Hematopoietic multipotent progenitor cell treated with erythropoietin and hydrocortisone succinate and interleukin-3 and kit ligand, for 17 days (in vitro differentiated cells): ENCODE measurements around the gene NOX5.

Source experiments
- DNase-seq: peaks from one replicate; pipeline ENCODE4 v3.0.0-alpha.2; 2015; ENCODE audit warnings: low spot score

NOX5 gene

GRCh38 chr15:69081310-69082004 is 67.0 kb downstream of the NOX5 start:
- no peak for DNase-seq

DNA sequence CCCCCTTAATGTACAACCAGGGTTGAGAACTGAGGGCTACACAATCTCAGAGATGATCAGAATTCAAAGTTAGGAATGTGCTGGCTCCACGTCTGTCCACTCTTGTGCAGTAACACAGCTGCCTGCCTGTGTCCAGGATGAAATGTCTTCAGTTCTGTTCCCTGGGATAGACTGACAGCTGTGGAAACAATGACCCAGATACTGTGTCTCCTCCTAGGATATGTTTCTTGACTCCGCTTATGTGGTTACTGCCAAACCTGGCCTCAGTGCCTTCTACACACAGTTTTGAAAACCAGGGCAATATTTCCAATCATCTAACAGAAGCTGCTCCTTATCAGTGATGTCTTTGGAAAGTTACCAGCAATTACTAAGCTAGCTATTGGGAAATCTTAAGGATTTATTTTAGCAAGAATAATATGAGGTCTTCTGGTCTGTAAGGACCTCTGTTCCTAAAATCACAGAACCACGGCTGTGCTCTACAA is 67.6 kb downstream of the NOX5 start:
- DNase-seq = no peak

- DNase-seq = no peak
These were observed 68.1 kb downstream of the NOX5 start for GRCh38 chr15:69082554-69082953.

DNA sequence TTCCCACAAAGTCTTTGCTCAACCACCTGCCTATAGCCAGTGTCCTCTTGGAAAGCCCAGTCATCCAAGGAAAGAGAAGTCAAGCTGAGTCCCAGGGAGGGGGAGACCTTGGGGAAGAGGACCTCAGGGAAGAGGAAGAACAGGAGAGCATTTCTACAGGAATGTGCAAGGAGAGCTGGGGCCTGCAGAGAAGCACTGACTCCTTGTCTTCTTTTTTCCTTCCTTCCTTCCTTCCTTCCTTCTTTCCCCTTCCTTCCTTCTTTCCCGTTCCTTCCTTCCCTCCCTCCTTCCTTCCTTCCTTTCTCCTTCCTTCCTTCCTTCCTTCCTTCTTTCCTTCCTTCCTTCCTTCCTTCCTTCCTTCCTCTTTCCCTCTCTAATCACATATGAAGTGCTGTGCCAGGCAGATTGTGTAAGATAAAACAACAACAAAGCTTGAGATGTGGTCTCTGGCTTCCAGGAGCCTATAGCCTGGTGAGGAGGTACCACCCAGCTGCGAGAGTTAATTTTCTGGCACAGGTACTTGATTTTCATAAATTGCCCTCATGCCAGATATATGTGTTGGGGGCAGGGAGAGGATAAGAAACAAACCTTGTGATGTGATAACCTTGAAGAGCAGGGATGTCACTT is 70.0 kb downstream of the NOX5 start:
- no peak for DNase-seq

DNA sequence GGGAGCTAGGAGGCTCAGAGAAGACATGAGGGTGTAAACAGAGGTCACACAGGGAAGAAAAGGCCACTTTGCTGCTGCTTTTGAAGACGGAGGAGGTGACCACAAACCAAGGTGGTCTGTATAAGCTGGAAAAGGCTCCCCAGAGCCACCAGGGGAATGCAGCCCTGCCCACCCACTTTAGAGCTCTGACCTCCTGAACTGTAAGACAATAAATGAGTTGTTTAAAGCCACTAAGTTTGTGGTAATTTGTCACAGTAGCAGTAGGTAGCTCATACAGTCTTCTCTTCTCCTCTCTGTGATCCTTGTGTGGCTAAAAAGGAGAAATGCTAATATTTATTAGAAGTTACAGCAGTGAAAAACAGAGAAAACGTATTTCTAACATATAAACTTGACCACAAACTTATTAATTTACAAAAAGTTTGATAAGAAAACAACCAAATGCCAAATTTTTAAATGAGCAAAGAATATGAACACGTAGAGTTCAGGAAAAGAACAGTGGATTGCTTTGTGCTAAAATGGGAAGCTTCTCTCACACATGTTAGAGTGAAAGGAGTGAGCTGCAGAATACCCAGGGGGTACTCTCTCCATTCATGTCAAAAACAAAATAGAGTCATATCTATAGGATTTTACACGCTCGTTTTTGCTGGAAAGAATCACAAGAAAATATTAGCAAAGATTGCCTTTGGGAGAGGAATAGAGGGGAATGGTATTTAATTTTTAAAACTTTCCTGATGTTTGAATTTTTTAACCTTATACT is 71.0 kb downstream of the NOX5 start:
- DNase-seq = no peak

DNA sequence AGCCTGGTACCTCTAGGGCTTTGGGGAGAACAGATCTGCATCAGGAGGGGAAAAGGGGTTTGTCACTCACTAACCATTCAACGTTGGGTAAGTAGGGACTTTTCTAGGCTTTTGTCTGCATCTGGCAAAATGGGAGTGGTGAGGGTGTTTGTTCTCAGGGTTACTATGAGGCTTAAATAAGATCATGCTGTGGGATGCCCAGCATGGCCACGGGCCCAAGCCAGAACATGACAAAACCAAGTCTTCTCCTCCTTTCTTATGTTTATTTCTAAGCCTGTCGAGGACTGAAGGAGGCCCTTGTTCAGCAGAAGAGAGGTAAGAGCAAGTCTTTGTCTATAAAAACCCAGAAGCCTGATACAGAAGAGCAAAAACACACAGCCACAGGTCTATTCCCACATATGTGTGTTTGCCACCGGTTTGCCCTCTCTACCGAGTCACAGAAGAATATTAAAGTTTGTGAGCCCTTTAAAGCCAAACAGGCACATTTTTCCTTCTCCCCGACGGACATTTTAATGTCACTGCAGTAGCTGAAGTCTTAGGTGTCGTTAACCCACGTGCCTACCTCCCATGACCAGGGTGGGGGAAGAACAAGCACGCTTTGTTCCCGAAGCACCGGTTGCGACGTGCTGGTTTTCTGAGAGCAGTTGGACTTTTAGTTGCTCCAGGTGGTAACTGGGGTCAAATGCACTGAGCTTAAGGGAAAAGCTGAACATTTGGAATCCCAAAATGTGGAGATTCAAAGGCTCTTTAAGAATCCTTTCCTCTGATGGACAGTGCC is 72.1 kb downstream of the NOX5 start:
- DNase-seq = no peak

DNA sequence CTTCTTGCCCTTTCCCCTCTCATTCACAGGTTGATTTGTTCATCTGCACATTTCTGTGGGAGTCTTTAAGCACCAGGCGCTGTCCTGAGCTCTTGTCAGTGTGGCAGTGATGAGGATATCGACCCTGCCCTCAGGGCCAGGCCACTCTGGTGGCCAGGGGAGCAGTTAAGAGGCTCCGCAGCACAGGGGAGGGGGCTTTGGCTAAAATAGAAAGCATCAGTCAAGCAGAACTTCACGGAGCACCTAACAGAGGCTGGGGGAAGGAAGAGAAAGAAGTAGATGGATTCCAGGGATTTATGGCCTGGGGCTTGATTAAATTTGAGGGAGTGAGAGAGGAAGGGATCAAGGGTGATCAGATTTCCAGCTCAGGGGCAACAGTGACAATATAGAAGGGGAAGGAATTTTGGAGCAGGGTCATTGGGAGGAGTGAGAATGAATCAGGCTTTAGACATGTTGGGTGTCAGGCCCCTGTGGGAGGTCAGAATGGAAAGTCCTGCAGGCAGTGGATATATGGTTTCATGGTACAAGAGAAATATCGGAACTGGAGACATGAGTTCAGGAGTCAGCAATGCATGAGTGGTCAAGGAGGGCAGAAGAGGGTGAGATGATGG is 73.0 kb downstream of the NOX5 start:
- no peak for DNase-seq

GRCh38 chr15:69088300-69088965 is 73.9 kb downstream of the NOX5 start:
- no peak for DNase-seq

GRCh38 chr15:69089258-69089657 is 74.8 kb downstream of the NOX5 start:
- DNase-seq = no peak

- DNase-seq = no peak
These were observed 75.9 kb downstream of the NOX5 start for GRCh38 chr15:69090197-69090948.

DNA sequence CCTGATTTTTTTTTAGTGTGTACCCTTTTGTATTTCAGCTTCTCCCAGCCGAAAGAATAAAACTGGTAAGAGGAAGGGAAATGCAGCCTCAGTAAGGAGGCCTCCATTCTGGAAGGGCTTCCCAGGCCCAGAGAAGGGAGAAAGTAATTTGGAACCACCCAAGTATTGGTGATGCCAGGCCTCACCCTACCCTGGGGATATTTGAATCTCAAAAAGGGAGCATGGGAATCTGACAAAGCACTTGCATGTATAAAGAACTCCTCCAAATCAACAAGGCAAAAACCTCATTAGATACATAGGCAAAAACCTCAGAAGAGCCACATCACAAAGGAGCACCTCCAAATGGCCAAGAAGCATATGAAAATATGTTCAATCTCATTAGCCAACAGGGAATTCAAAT is 77.2 kb downstream of the NOX5 start:
- DNase-seq = no peak

- peak; percentile 19 for DNase-seq
These were observed 77.7 kb downstream of the NOX5 start for GRCh38 chr15:69092159-69092558.

- DNase-seq = peak; percentile 51
These were observed 78.6 kb downstream of the NOX5 start for GRCh38 chr15:69093127-69093526.

GRCh38 chr15:69093614-69094013 is 79.1 kb downstream of the NOX5 start:
- DNase-seq = no peak

- DNase-seq = no peak
These were observed 79.8 kb downstream of the NOX5 start for GRCh38 chr15:69094124-69094921.

- no peak for DNase-seq
These were observed 80.8 kb downstream of the NOX5 start for GRCh38 chr15:69095274-69095673.

DNA sequence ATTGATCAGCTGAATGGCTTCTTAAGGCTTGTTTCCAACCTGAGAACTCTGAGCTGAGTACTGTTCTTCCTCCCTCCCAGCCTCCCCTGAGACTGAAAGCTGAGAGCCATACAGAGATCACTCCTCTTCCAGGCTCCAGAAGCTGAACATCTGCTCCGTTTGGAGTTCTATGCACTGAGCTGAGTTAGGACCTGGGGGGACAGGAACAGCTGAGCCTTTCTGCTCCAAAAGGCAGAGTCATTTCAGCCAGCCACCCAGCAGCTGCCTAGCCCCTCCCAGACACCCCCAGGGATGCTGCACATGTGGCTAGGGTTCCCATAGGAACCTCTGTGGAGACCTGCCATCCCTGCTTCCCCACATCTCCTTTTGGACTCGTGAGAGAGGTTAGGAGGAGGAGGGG is 81.7 kb downstream of the NOX5 start:
- DNase-seq = no peak

DNA sequence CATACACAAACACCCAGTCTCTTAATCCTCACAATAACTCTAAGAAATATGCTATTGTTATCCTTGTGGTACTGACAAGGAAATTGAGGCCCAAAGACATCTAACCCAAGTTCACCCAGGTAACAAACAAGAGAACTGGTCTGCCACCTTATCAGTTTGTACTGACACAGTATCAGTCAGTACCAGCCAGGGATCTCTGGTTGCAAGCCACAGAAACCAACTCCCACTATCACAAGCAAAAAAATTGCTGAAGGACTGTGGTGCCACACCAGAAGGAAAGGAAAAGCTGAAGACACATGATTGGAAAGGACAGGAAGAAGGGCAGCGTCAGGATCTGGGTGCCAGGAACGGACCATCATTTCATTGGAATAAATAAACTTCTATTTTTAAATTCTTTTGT is 82.1 kb downstream of the NOX5 start:
- no peak for DNase-seq

DNA sequence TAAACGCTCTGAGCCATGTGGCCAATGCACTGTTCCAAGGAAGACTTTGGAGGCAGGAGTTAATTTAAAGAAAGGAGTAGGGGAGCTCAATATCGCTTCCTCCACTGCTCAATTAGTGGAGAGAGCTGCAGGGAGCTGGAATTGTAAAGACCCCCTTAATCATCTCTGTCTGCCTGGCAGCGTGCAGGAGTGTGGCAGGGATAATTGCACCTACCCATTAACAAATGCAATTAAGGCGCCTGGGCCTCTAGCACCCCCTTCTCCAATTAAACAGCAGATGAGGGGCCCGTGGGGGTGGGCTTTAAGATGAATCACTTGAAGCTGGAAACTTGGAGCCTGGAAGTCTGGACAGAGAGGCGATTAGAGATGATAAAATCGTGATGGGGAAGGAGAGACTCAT is 84.3 kb downstream of the NOX5 start:
- no peak for DNase-seq

DNA sequence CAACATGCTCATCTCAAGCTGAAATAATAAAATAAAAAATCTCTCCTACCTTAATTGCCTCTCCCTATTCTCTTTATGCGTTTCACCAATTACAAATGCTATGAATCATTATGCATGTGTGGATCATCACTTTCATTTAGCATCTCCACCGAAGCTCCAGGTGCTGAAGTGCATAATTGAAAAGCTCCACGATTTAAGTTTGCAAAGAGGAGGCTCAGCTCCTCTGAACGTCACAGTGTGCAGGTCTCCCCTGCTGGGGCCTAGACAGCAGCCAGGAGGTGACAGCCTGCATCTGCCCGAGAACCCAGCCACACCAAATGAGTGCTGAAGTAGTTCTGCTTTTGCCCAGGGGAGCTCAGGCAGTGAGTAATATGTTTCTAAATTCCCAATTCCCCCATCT is 85.4 kb downstream of the NOX5 start:
- no peak for DNase-seq
